Kasumi-1 (cell line): ENCODE measurements around the gene LPP.

Experiments used
- DNase-seq, 2 experiments: peaks; one replicate each; lab custom pipeline; 2025; lab: John Stamatoyannopoulos, UW

LPP gene

GRCh38 chr3:188791311-188791710, 637.4 kb downstream of the LPP start:
- DNase-seq: no peak

DNA sequence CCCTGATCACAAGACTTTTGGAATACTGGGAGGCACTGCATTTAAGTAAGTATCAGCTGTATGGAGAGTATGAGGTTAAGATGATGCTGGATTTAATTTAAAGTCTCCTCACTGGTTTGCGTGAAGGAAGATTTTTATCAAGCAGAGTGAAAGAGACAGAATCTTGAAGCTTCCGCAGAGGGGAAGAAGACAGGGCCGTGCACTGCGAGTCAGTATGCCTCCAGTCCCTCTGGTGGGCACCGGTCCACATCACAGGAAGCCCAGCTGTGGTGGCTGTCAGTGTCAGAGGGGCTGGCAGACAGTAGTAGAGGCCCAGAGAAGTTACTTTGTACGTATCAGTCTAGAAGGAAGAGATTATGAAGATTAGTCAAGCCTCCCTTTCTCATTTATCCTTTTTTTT, 638.8 kb downstream of the LPP start:
- DNase-seq: no peak

DNA sequence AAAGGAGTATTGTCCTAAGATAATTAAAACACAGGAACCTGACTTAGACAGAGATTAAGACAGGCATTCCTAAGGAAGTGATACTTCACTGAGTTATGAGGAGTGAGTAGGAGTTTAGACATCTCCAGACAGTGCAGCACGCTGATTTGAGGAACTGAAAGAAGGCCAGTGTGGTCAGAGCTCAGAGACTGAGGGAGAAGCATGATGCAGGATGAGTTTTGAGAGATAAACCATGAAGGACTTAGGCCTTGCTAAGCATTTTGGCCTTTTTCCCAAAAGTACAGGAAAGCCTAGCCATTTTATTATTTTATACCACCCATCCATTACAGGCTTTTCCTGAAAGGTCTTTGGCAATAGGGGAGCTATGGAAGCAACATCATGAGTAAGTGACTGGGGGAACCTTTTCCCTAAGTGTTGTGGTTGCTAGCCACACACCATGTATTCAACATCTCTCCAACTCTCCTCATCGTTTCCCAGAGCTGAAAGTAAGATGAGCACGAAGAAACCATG, 642.2 kb downstream of the LPP start:
- no peak for DNase-seq

GRCh38 chr3:188797045-188797444, 643.1 kb downstream of the LPP start:
- DNase-seq: no peak

GRCh38 chr3:188798556-188799145, 644.7 kb downstream of the LPP start:
- DNase-seq: no peak

- no peak for DNase-seq
Measured at GRCh38 chr3:188801393-188801792, 647.4 kb downstream of the LPP start.

GRCh38 chr3:188802645-188803044, 648.7 kb downstream of the LPP start:
- no peak for DNase-seq

DNA sequence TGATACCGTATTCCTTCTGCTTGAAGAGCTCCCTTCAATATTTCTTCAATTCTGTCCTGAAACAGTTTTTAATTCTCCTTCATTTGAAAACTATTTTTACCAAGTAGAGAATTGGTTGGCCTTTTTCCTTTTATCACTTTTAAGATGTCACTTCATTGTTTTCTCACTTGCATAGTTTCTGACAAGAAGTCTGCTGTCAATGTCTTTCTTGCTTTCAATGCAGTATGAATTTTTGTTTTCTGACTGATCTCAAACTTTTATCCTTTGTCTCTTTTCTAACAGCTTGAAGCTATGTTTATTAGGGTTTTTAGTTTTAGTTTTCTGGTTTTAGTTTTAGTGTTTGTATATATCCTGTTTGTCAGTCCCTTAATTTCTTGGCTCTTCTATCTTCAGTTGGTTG, 653.0 kb downstream of the LPP start:
- peak; percentile 9 to 42 for DNase-seq

DNA sequence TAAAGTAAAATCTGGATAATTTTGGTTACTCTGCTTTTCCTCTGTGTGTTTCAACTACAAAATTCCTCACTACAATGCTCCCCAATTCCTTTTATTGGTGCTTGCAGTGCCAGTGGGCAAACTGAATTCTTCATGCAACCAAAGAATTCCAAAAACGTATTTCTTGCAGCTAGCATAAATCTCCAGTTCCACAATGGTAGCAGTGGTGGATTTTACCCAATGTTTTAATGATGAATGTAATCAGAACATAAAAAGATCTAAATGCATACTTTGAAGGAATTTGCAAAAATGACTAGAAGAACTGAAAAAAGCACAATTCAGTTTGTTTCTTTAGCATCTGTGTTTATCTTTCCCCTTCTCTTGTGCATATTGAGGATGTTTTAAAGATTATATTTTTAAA, 658.2 kb downstream of the LPP start:
- no peak for DNase-seq

- no peak for DNase-seq
Measured at GRCh38 chr3:188814581-188814980, 660.6 kb downstream of the LPP start.

DNA sequence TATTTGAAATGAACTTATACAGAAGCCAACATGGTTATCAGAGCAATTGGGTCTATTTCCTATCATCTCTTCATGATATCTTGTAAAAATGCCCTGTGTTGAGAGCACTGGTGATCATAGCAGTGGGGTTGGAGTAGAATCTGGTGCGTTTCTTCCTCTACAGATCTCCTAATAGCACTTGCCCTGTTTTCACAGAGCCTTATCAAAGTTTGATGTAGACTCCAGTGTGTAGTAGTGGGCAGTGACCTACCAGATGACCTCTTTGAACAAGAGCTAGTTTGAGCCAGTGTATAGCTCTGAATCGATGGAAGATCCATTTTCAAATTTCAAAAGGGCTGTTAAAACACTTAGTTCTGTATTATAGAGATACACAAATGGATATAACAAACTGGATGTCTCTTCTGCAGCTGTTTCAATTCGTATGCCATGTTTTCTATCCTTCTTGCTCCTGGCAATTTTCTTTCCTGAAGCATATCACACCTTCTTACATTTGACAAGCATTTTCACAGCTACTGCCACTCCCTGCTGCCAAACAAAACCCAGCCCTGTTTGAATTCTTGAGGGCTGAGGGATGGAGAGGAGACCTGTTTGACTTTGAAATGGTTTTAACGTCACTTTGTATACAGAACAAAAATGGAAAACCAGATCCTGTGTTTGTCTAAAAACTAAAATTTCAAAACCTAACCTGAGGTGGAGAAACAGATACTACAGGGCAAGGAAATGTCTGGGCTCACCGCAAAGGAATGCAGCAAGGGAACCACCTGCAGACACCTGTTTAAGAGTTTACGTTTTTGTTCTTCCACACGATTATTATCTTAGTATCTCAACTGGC, 663.4 kb downstream of the LPP start:
- no peak for DNase-seq

- no peak for DNase-seq
Measured at GRCh38 chr3:188817935-188818269, 663.9 kb downstream of the LPP start.

DNA sequence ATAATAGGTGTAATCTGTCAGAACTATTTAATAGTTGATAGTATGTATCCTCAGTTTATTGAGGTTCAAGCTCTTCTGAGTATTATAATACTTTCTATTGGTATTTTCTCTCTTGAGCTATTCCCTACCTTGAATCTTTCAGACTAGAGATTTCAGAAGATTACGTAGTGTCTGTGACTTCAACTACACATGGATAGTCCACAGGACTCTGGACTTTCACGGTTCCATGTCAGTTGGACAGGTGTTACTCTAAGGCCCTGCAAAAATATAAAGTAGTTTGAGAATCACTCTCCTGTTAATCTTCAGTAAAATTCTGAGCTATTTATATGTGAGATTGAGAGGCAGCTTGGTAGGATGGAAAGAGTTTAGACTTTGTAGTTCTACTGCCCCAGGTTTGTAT, 664.3 kb downstream of the LPP start:
- DNase-seq: no peak

GRCh38 chr3:188819939-188820338, 666.0 kb downstream of the LPP start:
- DNase-seq: peak; percentile 6 to 19

DNA sequence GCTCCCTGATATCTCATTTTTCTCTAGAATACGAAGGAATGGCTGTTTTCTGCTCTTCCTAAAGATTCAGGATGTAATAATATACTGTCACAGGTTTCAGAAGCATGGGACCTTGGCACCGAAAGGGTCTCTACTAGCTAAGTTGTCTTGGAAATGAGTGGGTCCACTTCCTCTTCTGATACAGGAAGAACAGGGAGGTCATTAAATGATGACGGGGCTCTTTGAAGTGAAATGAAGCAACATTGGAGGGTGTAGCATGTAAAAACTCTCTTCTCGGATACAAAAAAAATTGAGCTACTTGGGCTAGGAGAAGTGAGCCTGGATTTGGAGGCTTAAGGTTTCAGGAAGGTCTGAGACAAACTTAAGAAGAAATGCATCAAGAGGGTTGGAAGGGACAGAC, 668.0 kb downstream of the LPP start:
- no peak for DNase-seq

DNA sequence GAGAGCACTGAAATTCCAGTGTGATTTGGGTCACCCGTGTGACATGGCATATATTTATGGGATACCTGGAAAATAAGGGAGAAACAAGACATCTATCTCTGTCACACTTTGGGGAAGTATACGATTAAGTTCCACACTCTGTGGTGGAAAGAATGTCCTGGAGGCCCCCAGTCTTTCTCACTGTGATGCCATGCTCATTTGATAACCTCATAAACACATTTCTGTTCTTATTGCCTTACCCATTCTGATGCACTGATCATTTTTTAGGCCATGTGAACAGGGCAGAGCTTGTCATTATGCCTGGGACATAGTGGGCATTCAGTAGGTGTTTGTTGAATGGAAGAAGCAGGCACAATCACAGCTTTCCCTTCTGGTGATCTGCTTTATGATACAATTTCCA, 668.5 kb downstream of the LPP start:
- DNase-seq: no peak

DNA sequence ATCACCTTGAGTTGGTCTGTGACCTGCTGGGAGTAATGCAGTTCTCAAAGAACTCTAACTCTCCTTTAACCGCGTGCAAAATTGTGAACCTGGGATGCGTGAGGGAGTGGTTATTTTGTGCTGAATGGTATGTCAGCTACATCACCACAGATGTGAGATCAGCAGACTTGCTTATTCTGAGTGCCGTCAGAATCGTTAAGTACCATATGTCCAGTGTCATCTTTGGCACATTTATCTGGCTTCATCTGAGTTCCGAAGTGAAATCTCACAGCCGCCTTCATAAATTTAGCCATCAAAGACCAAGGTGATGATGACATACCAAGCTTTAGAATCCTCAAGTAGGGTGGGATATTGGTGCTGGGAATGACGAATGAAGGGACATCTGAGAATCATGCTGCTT, 670.6 kb downstream of the LPP start:
- no peak for DNase-seq

GRCh38 chr3:188825901-188826300, 671.9 kb downstream of the LPP start:
- DNase-seq: no peak

GRCh38 chr3:188826574-188826973, 672.6 kb downstream of the LPP start:
- DNase-seq: no peak

GRCh38 chr3:188827103-188827502, 673.1 kb downstream of the LPP start:
- no peak for DNase-seq

DNA sequence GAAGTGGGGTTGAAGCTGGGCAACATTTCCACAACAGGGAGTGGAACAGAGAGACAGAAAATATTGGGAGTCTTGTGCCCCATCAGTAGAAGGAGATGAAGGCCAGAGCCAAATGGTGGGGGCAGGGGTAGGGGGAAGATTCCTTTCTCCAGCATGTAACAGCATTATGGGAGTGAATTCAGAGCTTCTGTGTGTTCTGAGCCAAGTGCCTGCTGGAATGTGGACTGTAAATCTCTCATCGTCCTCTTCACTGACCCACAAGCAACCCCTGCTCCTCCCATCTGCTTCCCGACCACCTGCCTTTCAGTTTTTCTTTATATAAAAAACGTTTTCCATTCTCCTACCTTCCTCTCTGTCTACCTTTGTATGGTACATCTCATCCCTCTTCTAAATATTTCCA, 673.6 kb downstream of the LPP start:
- no peak for DNase-seq

DNA sequence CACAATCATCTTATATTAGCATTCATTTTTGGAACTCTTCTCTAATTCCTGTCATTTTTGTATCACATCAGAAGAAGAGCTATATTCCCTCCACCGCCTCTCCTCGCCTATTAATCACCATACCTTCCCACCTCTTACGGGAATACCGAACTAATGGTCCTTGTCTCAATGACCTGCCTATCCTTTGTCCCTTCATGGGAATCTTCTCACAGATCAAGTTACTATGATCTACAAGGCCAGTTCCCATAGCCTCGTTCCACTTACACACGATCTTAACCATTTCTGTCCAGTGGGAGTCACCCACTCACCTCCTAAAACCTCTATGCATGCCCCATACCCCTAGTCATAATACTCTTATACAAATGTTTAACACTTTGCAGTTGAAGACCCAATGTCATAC, 675.2 kb downstream of the LPP start:
- no peak for DNase-seq

- no peak for DNase-seq
Measured at GRCh38 chr3:188829576-188829975, 675.6 kb downstream of the LPP start.

DNA sequence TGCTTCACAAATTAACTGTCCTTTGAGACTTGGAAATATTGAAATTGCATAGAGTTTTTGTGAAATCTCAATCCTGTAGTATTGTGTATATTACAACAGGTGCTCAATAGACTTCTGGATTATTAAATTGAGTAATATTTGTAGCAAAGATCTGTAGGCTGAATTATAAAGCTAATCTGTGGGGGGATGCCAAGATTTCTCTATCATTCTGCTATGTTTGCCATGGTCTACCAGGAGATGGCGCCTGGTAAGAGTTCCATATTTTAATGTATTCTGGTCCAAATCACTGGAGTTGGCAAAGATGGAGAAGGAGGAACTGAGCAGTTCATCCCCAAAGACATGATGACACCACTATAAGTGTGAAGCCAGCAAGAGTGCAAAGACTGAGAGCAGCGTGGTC, 676.9 kb downstream of the LPP start:
- DNase-seq: peak; percentile 23 to 27
